ENCODE data around the gene NIPAL1.

NIPAL1 gene

GRCh38 chr4:48028696-48029095 is 12.1 kb downstream of the NIPAL1 start:
- no peak for DNase-seq

DNA sequence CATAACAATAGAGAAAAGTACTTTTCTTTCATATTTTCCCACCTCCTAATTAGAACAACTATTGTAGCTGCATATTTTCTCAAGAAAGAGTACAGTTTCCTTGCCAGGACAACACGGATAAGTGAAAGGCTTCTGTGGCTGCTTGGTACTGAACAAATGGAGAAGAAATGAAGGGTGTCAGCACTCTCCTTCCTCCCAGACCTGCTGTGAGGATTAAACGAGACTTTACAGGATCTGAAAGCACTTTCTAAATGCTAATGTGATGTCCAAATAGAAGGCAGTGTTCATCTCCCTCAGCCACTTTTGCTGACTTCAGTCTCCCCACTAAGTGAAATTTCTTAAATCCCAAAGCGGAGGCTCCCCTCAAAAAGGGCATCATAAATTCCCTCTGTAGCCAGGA is 13.9 kb downstream of the NIPAL1 start:
- no peak for DNase-seq

- DNase-seq, result no peak
These were observed 15.4 kb downstream of the NIPAL1 start for GRCh38 chr4:48031802-48032525.

DNA sequence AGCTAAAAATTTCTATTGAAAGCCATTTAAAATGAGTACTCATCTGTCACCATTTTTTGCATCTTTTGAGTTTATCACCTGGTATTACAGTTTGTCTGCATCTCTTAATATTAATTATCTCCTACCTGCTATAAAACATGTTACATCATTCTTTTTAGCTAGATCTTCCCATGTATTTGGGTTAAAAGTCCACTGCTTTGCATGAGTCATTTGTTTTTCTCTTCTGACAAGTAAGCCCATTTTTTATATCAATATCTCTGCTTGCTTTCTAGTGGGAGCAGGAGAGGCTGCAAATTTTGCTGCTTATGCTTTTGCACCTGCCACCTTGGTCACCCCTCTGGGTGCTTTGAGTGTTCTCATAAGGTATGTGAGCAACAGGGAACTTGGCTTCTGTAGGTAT is 16.1 kb downstream of the NIPAL1 start:
- no peak for DNase-seq

DNA sequence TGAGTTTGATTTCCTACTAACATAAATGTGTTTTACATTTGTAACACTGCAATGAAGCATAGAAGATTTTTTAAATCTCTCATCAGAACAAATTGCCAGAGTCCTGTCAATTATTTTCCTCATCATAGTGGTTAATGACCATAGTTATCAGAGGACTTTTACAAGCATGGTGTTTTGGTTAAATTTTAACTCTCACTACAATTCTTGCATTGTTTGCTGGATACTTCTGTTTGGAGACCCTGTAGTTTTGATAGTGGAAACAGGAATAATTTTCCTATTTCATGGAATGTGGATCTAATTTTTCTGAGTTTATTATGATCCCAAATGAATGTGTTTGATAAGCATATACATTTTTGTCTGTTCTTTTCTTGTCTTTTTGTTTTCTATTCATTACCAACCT is 16.8 kb downstream of the NIPAL1 start:
- no peak for DNase-seq

DNA sequence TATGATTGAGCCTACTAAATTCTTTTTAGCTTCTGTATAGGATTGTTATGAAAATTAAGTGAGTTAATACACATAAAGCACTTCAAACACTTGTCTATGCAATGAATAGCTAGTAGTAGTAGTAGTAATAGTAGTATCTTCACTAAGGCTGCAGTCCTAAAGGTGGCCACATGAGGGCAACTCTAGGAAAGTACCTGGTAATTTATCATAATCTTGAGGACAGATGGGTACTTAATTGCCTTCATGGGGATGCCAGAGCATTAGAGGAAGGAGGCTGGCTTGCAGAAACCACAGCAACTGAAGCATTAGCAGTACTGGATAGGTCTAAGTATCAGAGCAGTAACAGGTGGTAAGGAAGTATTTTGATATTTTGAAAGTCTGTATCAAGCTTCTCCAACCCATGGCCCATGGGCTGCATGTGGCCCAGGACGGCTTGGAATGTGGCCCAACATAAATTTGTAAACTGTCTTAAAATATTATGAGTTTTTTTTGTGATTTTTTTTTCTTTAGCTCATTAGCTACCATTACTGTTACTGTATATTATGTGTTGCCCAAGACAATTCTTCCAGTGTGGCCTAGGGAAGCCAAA is 17.3 kb downstream of the NIPAL1 start:
- peak; percentile 57 for DNase-seq

DNA sequence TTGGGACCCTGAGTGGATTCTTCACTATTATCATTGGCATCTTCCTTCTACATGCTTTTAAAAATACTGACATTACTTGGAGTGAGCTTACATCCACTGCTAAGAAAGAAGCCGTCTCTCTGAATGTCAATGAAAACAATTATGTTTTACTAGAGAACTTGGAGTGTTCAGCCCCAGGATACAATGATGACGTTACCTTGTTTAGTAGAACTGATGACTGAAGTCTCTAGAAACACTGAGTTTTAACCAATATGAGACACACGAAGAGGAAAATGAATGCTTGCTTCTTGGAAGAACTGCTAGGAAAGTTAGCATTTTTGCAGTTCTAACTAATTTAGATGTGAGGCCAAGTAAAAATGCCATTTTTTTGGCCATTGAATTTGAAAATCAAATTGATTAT is 19.4 kb downstream of the NIPAL1 start:
- peak; percentile 13 for DNase-seq

GRCh38 chr4:48037117-48037462 is 20.5 kb downstream of the NIPAL1 start:
- DNase-seq, result no peak

- DNase-seq, result no peak
These were observed 22.1 kb downstream of the NIPAL1 start for GRCh38 chr4:48038666-48039065.

GRCh38 chr4:48039561-48039960 is 23.0 kb downstream of the NIPAL1 start:
- DNase-seq, result no peak

- peak; percentile 44 for DNase-seq
These were observed 25.1 kb downstream of the NIPAL1 start for GRCh38 chr4:48041535-48042137.

DNA sequence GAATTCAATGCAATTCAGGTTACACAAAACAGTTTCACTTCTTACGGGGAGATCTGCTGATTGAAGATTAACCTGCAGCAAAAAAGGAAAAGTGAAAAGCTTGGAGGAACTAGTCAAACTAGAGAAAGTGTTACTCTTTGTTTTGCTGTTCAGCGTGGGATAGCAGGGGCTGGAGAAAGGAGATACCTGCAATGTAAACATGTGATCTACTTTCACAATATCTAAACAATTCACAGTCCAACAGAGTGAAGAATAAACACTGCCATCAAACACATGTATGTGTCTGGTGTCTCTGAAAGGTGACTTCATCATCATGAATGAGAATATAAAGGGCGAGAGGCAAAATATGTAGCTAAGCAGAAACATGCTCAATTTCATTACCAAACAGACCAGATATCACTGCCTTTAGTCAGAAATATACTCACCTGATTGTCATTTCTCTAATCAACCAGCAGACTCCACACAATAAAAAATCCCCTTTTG is 26.4 kb downstream of the NIPAL1 start:
- no peak for DNase-seq

DNA sequence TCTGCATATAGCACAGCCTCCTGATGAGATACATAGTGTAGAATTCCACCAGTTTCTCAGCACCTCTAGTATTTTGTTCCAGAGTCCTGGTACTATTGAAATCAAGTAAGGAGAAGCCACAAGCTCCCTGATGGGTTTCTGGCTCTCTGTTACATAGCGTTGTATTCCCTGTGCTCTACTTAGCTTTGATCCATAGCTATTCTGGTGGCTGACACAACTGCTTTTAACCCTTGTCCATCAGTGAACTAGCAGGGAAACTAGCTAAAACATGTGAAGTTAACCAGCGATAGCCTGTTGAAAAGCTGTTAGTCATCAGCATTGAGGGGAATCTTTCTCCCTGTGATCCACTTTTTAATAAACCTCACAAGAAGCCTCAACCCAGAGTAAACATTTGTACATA is 26.9 kb downstream of the NIPAL1 start:
- no peak for DNase-seq

DNA sequence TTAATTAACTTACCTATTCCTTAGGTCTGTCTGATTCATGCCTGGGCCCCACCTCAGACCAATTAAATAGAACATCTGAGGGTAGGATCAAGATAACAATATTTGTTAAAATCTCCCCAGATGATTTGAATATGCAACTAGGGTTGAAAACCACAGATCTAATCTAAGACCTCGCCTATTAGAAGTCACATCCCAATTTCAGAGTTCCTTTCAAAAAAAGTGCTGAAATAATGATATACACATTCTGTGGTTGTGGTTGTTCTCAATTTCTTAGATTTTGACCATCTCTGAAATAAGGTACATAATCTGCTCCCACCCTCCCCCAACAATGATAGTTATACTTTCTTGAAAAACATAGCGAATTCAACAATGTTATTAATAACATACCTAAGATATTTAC is 27.7 kb downstream of the NIPAL1 start:
- no peak for DNase-seq

GRCh38 chr4:48046059-48046458 is 29.5 kb downstream of the NIPAL1 start:
- peak; percentile 14 for DNase-seq

GRCh38 chr4:48047421-48047844 is 30.9 kb downstream of the NIPAL1 start:
- peak; percentile 88 for DNase-seq

GRCh38 chr4:48047896-48048295 is 31.3 kb downstream of the NIPAL1 start:
- DNase-seq, result no peak

DNA sequence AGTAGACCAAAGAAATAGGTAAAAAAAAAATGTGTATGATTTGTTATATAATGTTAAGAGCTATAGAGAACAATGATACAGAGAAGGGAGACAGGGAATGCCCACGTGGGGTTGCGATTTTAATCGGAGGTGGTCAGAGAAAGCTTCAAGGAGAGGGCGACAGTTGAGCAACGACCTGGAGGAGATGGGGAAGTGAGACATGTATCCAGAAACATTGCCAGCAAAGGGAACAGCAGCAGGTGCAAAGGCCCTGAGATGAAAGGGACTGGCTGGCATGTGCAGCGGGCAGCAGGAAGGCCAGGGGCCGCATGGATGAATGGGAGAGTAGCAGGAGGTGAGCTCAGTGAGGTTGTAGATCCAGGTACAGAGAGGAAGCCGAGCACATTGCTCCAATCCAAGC is 32.9 kb downstream of the NIPAL1 start:
- DNase-seq, result no peak

GRCh38 chr4:48051078-48051477 is 34.5 kb downstream of the NIPAL1 start:
- no peak for DNase-seq

DNA sequence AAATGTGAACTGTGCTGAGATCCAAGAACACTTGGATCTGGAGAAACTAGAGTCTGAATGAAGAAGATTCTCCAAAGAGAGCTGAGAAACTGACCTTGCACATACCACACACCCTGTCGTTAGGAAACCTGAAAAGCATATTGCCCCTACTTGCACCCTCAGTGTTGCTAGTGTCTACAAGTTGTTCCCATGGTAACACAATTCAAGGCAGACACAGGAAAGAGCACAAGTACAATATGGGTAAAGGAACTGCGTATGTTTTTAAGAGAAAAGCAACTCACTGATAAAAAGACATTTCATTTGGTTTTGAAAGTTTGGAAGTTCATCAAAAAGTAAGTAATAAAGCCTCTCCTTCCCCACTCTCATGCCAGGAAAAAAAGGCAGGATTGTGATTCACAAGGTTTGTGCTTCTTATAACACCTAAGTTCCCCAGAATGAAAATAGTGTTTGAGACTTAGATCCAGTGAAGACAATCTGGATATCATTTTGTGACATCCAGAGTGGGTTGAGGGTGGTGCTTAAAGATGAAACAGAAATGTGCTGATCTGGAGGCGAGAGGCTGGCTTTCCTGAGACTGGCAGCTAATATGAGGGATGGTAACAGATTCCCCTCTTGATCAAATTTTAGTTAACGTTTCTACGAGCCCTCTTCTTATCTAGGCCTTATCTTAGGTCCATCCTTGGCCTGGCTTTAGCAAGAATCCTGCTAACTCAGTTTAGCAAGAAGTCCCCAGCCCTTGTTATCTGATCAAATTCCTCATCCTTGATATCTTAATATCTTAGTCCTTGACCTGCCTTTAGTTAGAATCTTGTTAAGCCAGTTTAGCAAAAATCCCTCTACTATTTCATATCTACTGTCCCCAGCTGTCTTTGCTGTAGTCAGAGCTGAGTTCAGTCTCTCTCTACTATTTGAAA is 42.3 kb downstream of the NIPAL1 start:
- DNase-seq, result no peak

DNA sequence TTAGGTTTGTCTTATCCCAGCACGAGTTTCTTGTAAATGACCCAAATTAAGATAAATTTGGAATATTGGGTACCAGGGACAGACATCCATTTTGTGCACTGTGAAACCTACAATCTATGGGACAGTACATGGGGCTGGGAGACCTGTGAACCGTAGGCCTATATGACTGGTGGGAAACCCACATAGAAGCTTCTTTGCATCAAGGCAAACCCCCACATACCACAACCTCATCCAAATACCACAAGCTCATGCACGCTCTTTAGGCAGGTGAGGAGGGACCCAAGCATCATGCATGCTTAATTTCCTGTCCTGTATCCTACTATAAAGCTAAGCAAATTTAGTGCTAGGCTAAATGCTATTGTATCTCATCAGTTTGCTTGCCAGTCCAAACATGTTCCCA is 47.8 kb downstream of the NIPAL1 start:
- no peak for DNase-seq

DNA sequence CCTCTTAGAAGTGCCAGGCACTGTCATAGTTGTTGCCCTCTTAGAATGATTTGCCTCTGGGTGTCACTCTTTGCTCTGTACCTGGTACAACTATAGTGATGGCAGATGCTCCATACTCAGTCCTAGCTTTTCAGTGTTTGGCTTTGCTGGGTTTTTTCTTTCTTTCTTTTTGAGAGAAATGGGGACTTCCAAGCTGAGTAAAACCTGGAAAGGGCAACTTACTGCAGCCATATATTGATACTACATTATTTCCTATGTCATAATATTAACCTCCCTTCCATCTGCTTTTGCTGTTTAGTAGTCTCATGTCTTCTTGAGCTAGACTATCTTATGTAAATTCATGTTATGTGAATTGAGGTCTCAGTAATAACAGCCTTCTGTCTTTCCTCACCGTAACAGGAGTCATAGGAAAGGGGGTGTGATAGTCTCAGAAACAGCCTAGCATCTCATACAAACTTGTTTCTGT is 49.0 kb downstream of the NIPAL1 start:
- peak; percentile 68 for DNase-seq

DNA sequence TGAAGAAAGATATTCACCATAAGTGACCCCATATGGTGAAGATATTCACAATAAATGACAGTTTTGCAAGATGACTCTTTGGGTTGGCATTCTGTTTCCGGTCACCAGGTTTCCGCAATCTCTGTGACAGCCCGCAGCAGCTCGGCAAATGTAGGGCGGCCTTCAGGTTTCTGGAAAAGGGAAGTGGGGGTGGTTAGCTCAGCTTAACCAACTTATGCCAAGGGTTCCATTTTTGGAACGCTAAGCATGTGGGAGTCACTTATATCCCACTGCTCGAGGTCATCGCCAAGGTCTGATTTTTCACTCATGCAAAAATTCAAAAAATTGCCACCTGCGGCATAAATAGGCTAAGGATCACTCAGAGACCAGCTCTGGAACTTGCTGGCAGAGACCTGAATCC is 51.0 kb downstream of the NIPAL1 start:
- DNase-seq, result no peak

All from activated CD4-positive, alpha-beta T cell treated with anti-CD3 and anti-CD28 coated beads, Interleukin-10, Interleukin-2, amounts not matched to agents 100 ng/mL and 50 ng/mL, durations not matched to agents 16 hours and 8 hours (primary cell).